Fibroblast of mammary gland (primary cell): Measurements from ENCODE around the gene ADAMTSL2.

Experiments
- DNase-seq: peaks from one replicate; pipeline ENCODE4 v3.0.0-alpha.2; 2010; ENCODE audit warnings: low read depth
- H3K4me3 ChIP-seq: 2 replicates; pipeline ENCODE4 v1.5.1; 2011; ENCODE audit warnings: low read depth, mild to moderate bottlenecking, low read length, moderate library complexity; ENCODE audit not compliant: control insufficient read depth
- TF ChIP-seq, protein P1 (sequence below): conservative IDR thresholded peaks from 2 replicates; pipeline ENCODE4 v1.5.1; 2011; ENCODE audit warnings: low read depth, low read length, inconsistent platforms; ENCODE audit not compliant: control insufficient read depth, insufficient read depth

ADAMTSL2 gene

GRCh38 chr9:133616643-133617405, 82.3 kb downstream of the ADAMTSL2 start:
- no peak overlapping the region for H3K4me3 ChIP-seq
- DNase-seq: no peak
- TF ChIP-seq, protein P1, sequence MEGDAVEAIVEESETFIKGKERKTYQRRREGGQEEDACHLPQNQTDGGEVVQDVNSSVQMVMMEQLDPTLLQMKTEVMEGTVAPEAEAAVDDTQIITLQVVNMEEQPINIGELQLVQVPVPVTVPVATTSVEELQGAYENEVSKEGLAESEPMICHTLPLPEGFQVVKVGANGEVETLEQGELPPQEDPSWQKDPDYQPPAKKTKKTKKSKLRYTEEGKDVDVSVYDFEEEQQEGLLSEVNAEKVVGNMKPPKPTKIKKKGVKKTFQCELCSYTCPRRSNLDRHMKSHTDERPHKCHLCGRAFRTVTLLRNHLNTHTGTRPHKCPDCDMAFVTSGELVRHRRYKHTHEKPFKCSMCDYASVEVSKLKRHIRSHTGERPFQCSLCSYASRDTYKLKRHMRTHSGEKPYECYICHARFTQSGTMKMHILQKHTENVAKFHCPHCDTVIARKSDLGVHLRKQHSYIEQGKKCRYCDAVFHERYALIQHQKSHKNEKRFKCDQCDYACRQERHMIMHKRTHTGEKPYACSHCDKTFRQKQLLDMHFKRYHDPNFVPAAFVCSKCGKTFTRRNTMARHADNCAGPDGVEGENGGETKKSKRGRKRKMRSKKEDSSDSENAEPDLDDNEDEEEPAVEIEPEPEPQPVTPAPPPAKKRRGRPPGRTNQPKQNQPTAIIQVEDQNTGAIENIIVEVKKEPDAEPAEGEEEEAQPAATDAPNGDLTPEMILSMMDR: no peak

DNA sequence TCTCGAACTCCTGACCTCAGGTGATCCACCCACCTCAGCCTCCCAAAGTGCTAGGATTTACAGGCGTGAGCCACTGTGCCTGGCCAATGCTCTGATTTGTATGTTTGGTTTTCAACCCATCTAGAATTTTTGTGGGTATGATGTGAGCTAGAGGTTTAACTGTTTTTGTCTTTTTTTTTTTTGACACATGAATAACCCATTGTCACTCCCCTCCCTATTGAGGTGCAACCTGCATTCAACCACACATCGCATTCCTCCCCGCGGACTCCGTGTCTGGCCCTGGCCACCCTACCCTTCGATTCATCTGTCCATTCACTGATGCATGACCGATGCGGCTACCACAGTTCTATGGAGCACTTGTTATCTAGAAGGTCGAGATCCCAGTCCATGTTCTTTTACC, 84.2 kb downstream of the ADAMTSL2 start:
- no peak overlapping the region for H3K4me3 ChIP-seq
- no peak for DNase-seq
- TF ChIP-seq, protein P1: no peak

GRCh38 chr9:133619791-133620190, 85.3 kb downstream of the ADAMTSL2 start:
- TF ChIP-seq, protein P1: no peak
- no peak for DNase-seq
- no peak overlapping the region for H3K4me3 ChIP-seq

DNA sequence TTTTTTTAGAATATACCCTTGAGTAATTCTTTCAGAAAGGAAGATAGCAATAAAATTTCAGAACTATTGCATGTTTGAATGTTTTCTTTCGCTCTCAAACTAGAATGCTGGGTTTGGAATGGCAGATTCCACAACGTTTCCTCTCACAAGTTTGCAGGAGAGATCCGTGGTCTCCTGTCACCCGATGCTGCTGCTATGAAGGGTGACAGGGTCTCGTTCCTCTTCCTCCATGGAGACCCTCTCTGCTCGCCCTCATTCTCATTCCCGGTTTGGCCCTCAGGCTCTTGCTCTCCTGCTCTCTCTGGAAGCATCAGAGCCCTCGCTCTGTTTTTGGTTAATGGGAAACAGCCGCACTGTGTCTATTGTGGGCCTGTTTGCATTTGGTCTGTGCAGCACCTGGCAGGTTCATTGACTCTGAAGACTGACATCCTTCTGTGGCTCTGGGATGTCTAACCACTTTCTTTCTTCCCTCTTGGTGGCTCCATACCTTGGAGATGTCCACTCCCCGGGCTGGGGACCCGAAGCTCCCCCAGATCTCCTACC, 87.3 kb downstream of the ADAMTSL2 start:
- no peak for DNase-seq
- no peak overlapping the region for H3K4me3 ChIP-seq
- TF ChIP-seq, protein P1: no peak

- no peak overlapping the region for H3K4me3 ChIP-seq
- TF ChIP-seq, protein P1: no peak
- DNase-seq: no peak
Observed at GRCh38 chr9:133622555-133622954, 88.1 kb downstream of the ADAMTSL2 start.
